ENCODE data around the gene ADCY1. TPM values are rescaled to one million over a fixed set of nuclear protein-coding genes. Genes with fewer than 3 reads are reported as not detected.

ADCY1 gene
- total RNA-seq, 1 donor from 2014 or later: 5.0 TPM

DNA sequence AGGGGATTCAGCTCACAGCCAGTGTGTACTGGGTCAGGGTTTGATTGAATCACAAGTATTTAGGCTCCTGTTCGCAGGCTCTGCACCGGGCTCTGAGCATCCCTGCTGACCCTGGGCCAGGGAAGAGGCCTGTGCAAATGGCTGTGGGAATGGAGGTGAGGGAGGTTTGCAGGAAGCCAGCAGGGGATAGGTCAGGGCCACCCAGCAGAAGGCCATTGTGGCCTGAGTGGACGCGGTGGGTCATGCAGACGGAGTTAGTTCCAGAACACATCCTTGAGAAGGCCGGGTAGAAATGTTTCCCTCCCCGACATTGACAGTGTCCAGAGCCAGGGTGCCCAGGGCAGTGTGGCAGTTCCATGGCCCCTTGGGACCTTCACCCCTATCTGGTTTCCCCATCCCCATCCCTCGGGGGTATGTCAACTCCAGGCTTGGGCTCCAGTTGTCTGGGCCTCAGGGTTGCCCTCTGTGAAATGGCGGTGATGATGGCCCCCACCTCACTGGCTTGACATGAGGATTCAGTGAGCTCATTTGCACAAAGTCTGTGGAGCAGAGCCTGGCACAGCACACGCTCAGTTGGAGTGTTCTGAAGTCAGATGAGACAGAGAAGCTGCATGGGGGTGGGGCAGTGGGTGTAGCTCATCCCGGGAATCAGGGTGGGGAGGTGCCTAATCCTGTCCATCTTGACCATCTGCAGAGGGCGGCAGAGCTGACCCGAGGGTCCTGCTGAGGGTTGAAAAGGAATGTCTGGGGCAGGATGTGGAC lies 107.6 kb downstream of the ADCY1 start:
- DNase-seq: no peak
- no peak for ATAC-seq (ENCODE audit: poor library complexity)
- intact Hi-C loops (cut with DNase I): no loop called here

- ATAC-seq (ENCODE audit: poor library complexity) (no peak), DNase-seq (no peak)
- intact Hi-C loops (cut with DNase I): no loop called here
Observed at GRCh38 chr7:45682358-45682735, 108.2 kb downstream of the ADCY1 start.

DNA sequence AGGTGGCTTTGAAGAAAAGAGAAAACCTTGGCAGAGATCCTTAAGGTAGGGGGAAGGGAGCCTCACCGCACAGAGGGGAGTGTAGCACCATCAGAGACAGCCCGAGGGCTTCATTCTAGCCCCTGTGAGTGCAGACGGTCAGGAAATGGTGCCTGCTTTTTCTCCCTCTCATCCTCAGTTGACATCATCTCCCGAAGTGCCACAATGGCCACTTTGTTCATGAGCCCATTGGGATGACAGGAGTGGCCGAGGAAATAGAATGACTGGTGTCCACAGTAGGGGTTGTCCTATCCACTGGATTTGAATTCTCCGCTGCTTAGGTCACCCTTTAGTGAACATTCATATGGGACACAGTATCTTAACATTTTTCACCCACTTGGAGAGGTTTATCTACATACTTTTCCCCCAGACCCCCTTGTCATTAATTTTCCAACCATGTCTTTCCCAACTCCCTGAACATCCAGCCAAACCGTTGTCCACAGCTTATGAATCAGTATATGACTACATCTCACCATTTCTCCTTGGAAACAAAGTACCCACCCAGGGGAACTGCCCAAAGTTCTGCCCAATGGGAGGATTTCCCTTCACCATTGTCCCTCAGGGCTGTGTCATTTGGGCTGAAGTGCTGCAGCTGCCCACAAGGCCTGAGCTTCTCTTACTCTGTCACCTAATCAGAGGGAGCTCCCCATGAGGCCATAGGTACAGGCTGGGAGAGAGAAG lies 108.8 kb downstream of the ADCY1 start:
- no peak for DNase-seq
- ATAC-seq (ENCODE audit: poor library complexity): no peak
- intact Hi-C loops (cut with DNase I): no loop called here

DNA sequence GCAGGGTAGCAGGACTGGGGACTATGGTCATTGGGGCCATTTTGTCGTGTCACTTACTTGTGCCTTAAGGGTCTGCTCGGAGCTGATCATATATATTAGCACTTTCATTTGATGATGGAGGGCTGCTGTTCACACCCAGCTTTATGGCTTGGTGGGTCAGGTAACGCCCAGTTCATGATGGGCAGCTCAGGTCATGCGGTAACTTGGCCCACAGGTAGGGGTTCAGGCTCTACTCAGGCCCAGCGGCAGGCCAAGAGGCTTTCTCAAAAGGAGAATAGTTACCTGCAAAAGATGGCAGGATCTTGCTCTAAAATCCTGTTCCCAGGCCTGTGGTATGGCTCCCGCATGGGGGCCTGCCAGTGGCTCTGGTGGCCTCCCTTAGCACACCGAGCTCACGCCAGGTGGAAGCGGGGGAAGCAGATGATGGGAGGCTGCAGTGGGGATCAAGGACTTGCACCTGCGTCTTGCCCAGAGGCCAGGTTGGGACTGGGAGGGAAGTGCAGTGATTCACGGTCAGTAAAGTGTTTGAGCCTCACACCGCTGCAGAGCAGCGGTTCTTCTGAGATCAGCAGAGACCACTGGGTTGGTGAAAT lies 109.5 kb downstream of the ADCY1 start:
- no peak for ATAC-seq (ENCODE audit: poor library complexity)
- DNase-seq: no peak
- intact Hi-C loops (cut with DNase I): no loop called here

GRCh38 chr7:45684910-45685618 lies 110.9 kb downstream of the ADCY1 start:
- no peak for ATAC-seq (ENCODE audit: poor library complexity)
- DNase-seq: no peak
- intact Hi-C loops (cut with DNase I): no loop called here

- DNase-seq (no peak), ATAC-seq (ENCODE audit: poor library complexity) (no peak)
- intact Hi-C loops (cut with DNase I): no loop called here
Observed at GRCh38 chr7:45685619-45686240, 111.6 kb downstream of the ADCY1 start.

DNA sequence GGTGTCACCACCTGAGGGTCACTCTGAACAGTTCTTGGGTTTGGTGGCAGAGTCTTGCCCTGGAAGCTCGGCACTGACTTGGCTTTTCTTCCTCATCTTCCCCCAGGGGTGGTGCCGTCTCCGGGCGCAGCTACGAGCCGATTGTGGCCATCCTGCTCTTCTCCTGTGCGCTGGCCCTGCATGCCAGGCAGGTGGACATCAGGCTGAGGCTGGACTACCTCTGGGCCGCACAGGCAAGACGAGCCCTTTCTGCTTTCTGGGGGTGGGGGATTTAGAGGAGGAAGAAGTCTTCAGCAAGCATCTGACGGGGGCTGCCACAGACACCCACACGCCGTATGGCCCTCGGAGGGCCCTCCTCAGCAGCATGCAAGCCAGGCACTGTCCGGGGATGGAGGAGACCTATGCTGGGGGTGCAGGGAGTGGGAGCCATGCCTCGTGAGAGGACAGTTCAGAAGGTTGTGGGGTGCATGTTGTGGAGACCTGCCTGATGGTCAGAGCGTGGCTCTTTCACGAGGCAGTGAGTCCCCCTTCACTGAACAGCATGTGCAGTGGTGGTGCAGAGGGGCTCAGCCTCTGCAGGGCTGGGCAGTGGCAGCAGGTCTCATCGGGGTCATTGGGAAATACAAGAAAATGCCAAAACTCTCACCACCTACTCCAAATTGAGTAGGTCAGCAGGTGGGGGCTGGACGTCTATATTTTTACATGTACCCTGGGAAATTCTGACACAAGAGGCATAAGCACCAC lies 112.4 kb downstream of the ADCY1 start:
- intact Hi-C loops (cut with DNase I): no loop called here
- ATAC-seq (ENCODE audit: poor library complexity): no peak
- DNase-seq: no peak

- intact Hi-C loops (cut with DNase I): no loop called here
- no peak for ATAC-seq (ENCODE audit: poor library complexity)
- no peak for DNase-seq
Observed at GRCh38 chr7:45687185-45687560, 113.0 kb downstream of the ADCY1 start.

GRCh38 chr7:45687721-45688120 lies 113.6 kb downstream of the ADCY1 start:
- intact Hi-C loops (cut with DNase I): no loop called here
- ATAC-seq (ENCODE audit: poor library complexity): peak; percentile 61
- DNase-seq: no peak

GRCh38 chr7:45688382-45688781 lies 114.2 kb downstream of the ADCY1 start:
- intact Hi-C loops (cut with DNase I): no loop called here
- DNase-seq (no peak), ATAC-seq (ENCODE audit: poor library complexity) (no peak)

DNA sequence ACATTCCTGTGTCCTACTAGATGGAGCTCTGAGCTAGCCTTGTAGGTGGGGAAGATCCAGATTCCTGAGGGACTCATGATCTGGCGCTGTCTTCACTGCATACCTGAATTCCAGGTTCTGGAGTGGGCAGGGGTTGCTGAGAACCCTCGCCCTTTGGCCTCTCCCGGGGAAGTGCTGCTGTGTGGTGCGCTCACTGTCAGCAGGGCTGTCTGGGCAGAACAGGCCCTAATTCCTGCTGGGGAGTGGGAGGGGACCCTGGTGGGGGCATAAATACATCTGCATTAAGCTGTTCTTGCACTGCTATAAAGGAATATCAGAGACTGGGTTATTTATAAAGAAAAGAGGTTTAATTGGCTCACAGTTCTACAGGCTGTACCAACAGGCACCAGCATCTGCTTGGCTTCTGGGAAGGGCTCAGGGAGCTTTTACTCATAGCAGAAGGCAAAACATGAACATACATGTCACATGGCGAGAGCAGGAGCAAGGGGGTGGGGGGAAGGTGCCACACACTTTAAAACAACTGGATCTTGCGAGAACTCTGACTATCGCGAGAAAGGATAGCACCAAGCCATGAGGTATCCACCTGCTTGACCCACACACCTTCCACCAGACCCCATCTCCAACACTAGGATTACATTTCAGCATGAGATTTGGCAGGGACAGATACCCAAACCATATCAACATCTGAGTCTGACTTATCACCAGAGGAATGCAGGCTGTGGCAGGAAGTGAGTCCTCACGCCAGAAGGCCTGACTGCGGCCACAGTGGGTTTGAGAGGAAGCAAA lies 115.0 kb downstream of the ADCY1 start:
- DNase-seq (no peak), ATAC-seq (ENCODE audit: poor library complexity) (no peak)
- intact Hi-C loops (cut with DNase I): no loop called here

- intact Hi-C loops (cut with DNase I): no loop called here
- no peak for DNase-seq
- ATAC-seq (ENCODE audit: poor library complexity): no peak
Observed at GRCh38 chr7:45689797-45690761, 115.9 kb downstream of the ADCY1 start.

- ATAC-seq (ENCODE audit: poor library complexity) (no peak), DNase-seq (no peak)
- intact Hi-C loops (cut with DNase I): no loop called here
Observed at GRCh38 chr7:45690762-45691150, 116.6 kb downstream of the ADCY1 start.

GRCh38 chr7:45691155-45691656 lies 117.0 kb downstream of the ADCY1 start:
- DNase-seq (no peak), ATAC-seq (ENCODE audit: poor library complexity) (no peak)
- intact Hi-C loops (cut with DNase I): no loop called here

DNA sequence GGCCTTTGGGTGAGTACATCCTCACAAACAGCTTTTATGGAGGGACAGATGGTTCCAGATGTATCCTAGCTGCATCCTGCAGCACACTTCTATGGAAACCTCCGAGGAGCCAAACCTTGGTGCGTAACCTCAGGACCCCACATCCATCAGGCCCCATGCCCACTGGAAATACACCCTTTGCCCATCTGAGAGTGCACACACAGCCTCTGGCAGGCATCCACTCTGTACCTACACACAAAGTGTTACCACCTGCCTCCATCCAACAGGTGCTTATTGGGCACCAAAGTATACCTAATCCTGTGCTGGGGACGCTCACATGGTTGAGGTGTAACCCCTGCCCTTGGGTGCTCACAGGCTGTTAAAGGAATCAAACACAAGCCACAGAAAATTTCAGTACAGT lies 117.9 kb downstream of the ADCY1 start:
- ATAC-seq (ENCODE audit: poor library complexity) (no peak), DNase-seq (no peak)
- intact Hi-C loops (cut with DNase I): no loop called here

DNA sequence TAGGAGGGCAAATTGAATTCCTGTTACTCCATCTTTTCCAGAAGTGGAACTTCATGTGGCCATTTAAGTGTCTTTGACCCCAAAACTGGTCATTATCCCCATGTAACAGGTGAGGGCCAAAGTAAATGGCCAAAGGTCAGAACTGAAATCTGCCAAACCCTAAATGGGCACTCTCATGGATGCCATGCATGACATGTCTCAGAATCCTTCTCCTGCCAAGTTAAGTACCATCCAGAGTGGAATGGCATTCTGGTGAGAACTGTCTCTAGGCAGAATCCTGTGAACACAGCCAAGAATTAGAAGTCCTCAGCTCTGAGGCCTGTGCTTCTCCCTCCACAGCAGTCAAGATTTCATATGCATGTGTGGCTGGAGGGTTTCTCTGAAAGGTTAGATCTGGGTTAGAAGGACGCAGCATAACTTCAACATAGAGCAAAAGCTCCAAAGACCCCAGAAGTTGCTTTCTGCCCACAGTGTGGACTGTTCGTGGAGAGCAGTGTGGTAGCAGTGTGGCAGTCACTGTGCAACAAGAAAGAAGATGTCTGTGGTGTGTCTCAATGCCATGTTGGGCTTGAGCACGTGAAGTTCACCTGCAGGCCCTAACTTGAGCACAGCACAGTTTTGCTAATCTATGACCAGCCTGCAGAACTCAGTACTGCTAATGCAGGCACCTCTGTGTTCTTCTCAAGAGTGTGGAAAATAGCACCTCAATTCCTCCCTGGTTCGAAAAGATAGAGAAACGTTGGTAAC lies 121.3 kb downstream of the ADCY1 start:
- ATAC-seq (ENCODE audit: poor library complexity) (peak; percentile 35), DNase-seq (no peak)
- intact Hi-C loops (cut with DNase I): no loop called here

All from Right ventricle myocardium superior (tissue), 1 donor.